GM12878 (cell line): ENCODE measurements around the gene PI4KA. TPM values are rescaled to one million over a fixed set of nuclear protein-coding genes. Genes with fewer than 3 reads are reported as not detected.

ENCODE experiments used
- ATAC-seq: fragments of 200-7000 bp; cut with Tn5 transposase; 3 replicates; pipeline ENCODE4 v1.9.1; 2020; ENCODE audit warnings: mild to moderate bottlenecking, moderate library complexity
- BruUV-seq: library from RNA; stranded (reverse); fragments of 400-500 nt; replicated peaks from 2 replicates; lab custom pipeline; 2021; lab: Mats Ljungman, UMichigan
- CTCF ChIA-PET: fragments of 300-600 bp; sonication (Branson Sonifier 250); formaldehyde crosslinking; extraction: SDS; loops from one replicate; lab custom pipeline; 2021; ENCODE audit warnings: inconsistent platforms; lab: Yijun Ruan, JAX
- POLR2A ChIA-PET: fragments of 350-600 bp; formaldehyde crosslinking; extraction: SDS; loops from one replicate; lab custom pipeline; 2021; ENCODE audit warnings: inconsistent platforms; lab: Charles Lee
- RAD21 ChIA-PET: fragments of 300-600 bp; sonication (Branson Sonifier 250); formaldehyde crosslinking; loops from one replicate; lab custom pipeline; 2023; ENCODE audit warnings: antibody characterized with exemption; ENCODE audit not compliant: unreplicated experiment; lab: Charles Lee
- SMC1A ChIA-PET: fragments of 300-600 bp; sonication (Branson Sonifier 250); formaldehyde crosslinking; loops from one replicate; lab custom pipeline; 2023; ENCODE audit not compliant: unreplicated experiment, uncharacterized antibody; lab: Charles Lee
- DNase-seq: peaks from one replicate; pipeline ENCODE4 v3.0.0-alpha.2; 2011; ENCODE audit warnings: low read depth, low spot score
- FAIRE-seq: peaks from 3 replicates; lab custom pipeline; 2011; peaks lifted over from hg19 to GRCh38; lab: Jason Lieb, UNC
- H2AFZ ChIP-seq: 2 replicates; pipeline ENCODE4 v1.6.0; 2011; ENCODE audit warnings: low read depth, low read length, control low read depth; ENCODE audit not compliant: control insufficient read depth
- H3K27ac ChIP-seq: 2 replicates; pipeline ENCODE4 v1.5.1; 2011; ENCODE audit warnings: control low read depth; ENCODE audit not compliant: control insufficient read depth, insufficient read depth
- H3K27me3 ChIP-seq, 2 experiments: replicated peaks in 1 of 2; 2 replicates each; pipeline versions ENCODE4 v1.6.0 to v1.6.1; 2011; ENCODE audit warnings: low read length in 1 of 2; ENCODE audit not compliant: control insufficient read depth in 2 of 2, insufficient read depth in 2 of 2
- H3K36me3 ChIP-seq, 2 experiments: 2 replicates each; pipeline ENCODE4 v1.5.1; 2011; ENCODE audit warnings: low read length in 1 of 2; ENCODE audit not compliant: control insufficient read depth in 2 of 2, insufficient read depth in 2 of 2
- H3K4me1 ChIP-seq: 2 replicates; pipeline ENCODE4 v1.6.1; 2011; ENCODE audit warnings: mild to moderate bottlenecking, low read length, moderate library complexity, mixed read lengths; ENCODE audit not compliant: control insufficient read depth, insufficient read depth
- H3K4me2 ChIP-seq: 2 replicates; pipeline ENCODE4 v1.6.0; 2011; ENCODE audit warnings: control low read depth; ENCODE audit not compliant: control insufficient read depth, insufficient read depth
- H3K4me3 ChIP-seq: fragments of 200-600 bp; sonication (generic); 2 replicates; pipeline ENCODE4 v1.5.1; 2016
- H3K79me2 ChIP-seq: 2 replicates; pipeline ENCODE4 v1.6.0; 2011; ENCODE audit warnings: low read length; ENCODE audit not compliant: control insufficient read depth, insufficient read depth
- H3K9ac ChIP-seq: 2 replicates; pipeline ENCODE4 v1.8.0; 2011; ENCODE audit warnings: low read length, control low read depth, mixed read lengths; ENCODE audit not compliant: control insufficient read depth, insufficient read depth
- H3K9me3 ChIP-seq: replicated peaks from 3 replicates; pipeline ENCODE4 v1.5.1; 2011; ENCODE audit warnings: mild to moderate bottlenecking, low read length; ENCODE audit not compliant: control insufficient read depth, insufficient read depth
- H4K20me1 ChIP-seq: 2 replicates; pipeline ENCODE4 v1.6.0; 2011; ENCODE audit not compliant: control insufficient read depth, insufficient read depth
- ATF7 ChIP-seq: fragments of 450-650 bp; IDR thresholded peaks from 2 replicates; pipeline ENCODE4 v1.6.1; 2016; ENCODE audit warnings: low read depth, mild to moderate bottlenecking
- BCL3 ChIP-seq: IDR thresholded peaks from 2 replicates; pipeline ENCODE4 v1.6.1; 2011; ENCODE audit warnings: borderline replicate concordance, low read depth, mild to moderate bottlenecking, moderate library complexity, low read length; ENCODE audit not compliant: insufficient read depth, poor library complexity, severe bottlenecking
- EP300 ChIP-seq, 2 experiments: fragments of 150-350 bp in 1 of 2; IDR thresholded peaks; 2 replicates each; pipeline ENCODE4 v1.6.1; 2011 to 2012; ENCODE audit warnings: low read depth in 2 of 2, low read length in 2 of 2, borderline replicate concordance in 1 of 2, improper control_type of control experiment in 1 of 2, inconsistent platforms in 1 of 2; ENCODE audit not compliant: control insufficient read depth in 1 of 2
- KAT2A ChIP-seq: conservative IDR thresholded peaks from 2 replicates; pipeline ENCODE4 v1.6.1; 2011; ENCODE audit warnings: low read depth, low read length; ENCODE audit not compliant: control insufficient read depth
- MLLT1 ChIP-seq: fragments of 450-650 bp; IDR thresholded peaks from 2 replicates; pipeline ENCODE4 v1.6.1; 2016; ENCODE audit warnings: mild to moderate bottlenecking
- MTA2 ChIP-seq: fragments of 450-650 bp; IDR thresholded peaks from 2 replicates; pipeline ENCODE4 v1.6.1; 2016; ENCODE audit warnings: low read depth, mild to moderate bottlenecking, moderate library complexity
- NRF1 ChIP-seq: conservative IDR thresholded peaks from 2 replicates; pipeline ENCODE4 v1.6.1; 2011; ENCODE audit warnings: mild to moderate bottlenecking, low read depth, low read length, improper control_type of control experiment
- PAX5 ChIP-seq: IDR thresholded peaks from 2 replicates; pipeline ENCODE4 v1.6.1; 2011; ENCODE audit warnings: low read depth, low read length, borderline replicate concordance
- POLR2AphosphoS2 ChIP-seq: IDR thresholded peaks from 2 replicates; pipeline ENCODE4 v1.6.1; 2011; ENCODE audit warnings: low read depth, mild to moderate bottlenecking, low read length, improper control_type of control experiment, moderate library complexity
- RUNX3 ChIP-seq: IDR thresholded peaks from 2 replicates; pipeline ENCODE4 v1.6.1; 2012; ENCODE audit warnings: low read length, inconsistent platforms
- TAF1 ChIP-seq: IDR thresholded peaks from 2 replicates; pipeline ENCODE4 v1.6.1; 2011; ENCODE audit warnings: mild to moderate bottlenecking, low read depth, low read length, borderline replicate concordance
- TBL1XR1 ChIP-seq: IDR thresholded peaks from 2 replicates; pipeline ENCODE4 v1.6.1; 2012; ENCODE audit warnings: low read depth, low read length, improper control_type of control experiment
- TCF12 ChIP-seq: IDR thresholded peaks from 2 replicates; pipeline ENCODE4 v1.6.1; 2011; ENCODE audit warnings: low read depth, mild to moderate bottlenecking, low read length
- YY1 ChIP-seq: IDR thresholded peaks from 2 replicates; pipeline ENCODE4 v1.6.1; 2011; ENCODE audit warnings: low read depth, mild to moderate bottlenecking, low read length
- ZBED1 ChIP-seq: IDR thresholded peaks from 2 replicates; pipeline ENCODE4 v1.6.1; 2016; ENCODE audit warnings: borderline replicate concordance
- WGBS: methylation state at CpG from one replicate; pipeline ENCODE4 v1.1.6; 2016; ENCODE audit warnings: low lambda C conversion rate; ENCODE audit not compliant: insufficient replicate concordance, insufficient coverage; ENCODE audit errors: missing lambda C conversion rate; 5-methylcytosine and 5-hydroxymethylcytosine counted together
- in situ Hi-C: fragments of 300-500 bp; cut with MboI; formaldehyde crosslinking; loops from 9 replicates; pipeline ENCODE4 v1.14.3; 2018; ENCODE audit warnings: mixed read lengths
- intact Hi-C: fragments of 100-400 bp; cut with micrococcal nuclease; formaldehyde crosslinking; loops from one replicate; pipeline ENCODE4 v1.14.2; 2022; ENCODE audit not compliant: unreplicated experiment
- polyA plus RNA-seq, 11 experiments: library from polyadenylated mRNA; depleted of rRNA in 4 of 11; unstranded in 6 of 11; stranded (reverse) in 5 of 11; fragments of >200 nt; fragmentation: Nextera tagmentation in 4 of 11; fragmentation: Illumina TruSeq in 1 of 11; extraction: Ambion mirVana in 4 of 11; extraction: Trizol in 1 of 11; gene quantifications; 1 replicate in 1 of 11; 2 replicates in 10 of 11; pipeline versions ENCODE4 v1.2.1 to v1.2.3, GENCODE V29; 2011 to 2016; ENCODE audit warnings: inconsistent platforms in 2 of 11, missing spikeins in 2 of 11, low read depth in 1 of 11
- total RNA-seq, 4 experiments: library from RNA; depleted of rRNA in 3 of 4; stranded (reverse); fragments of >200 nt in 3 of 4; fragmentation: Illumina TruSeq in 1 of 4; extraction: Trizol in 1 of 4; gene quantifications; 2 replicates each; pipeline versions ENCODE4 v1.2.1 to v1.2.3, GENCODE V29; 2013 to 2021
- TF ChIP-seq, protein P1 (sequence below): fragments of 450-650 bp; IDR thresholded peaks from 2 replicates; pipeline ENCODE4 v1.6.1; 2016; ENCODE audit warnings: mild to moderate bottlenecking
- TF ChIP-seq, protein P2 (sequence below): fragments of 450-650 bp; IDR thresholded peaks from 2 replicates; pipeline ENCODE4 v1.6.1; 2017; ENCODE audit warnings: low read depth, mild to moderate bottlenecking, moderate library complexity

The PI4KA gene
- total and polyA plus RNA-seq, 10 of the 15 experiments (the other 5 are each of a cell fraction or from before 2014, with no cell fraction given) = 4.2 to 78.4 (median 42.1) TPM

- ChIA-PET CTCF (interaction anchor here (0.6 to 3.8 kb wide), 6 partner anchors 9 to 186 kb away, joined by 3 to 28 read pairs (median 6); no protein-coding TSS in a partner anchor), SMC1A (interaction anchor here (0.5 to 4.2 kb wide), 5 partner anchors 9 to 48 kb away, joined by 3 to 41 read pairs (median 3); no protein-coding TSS in a partner anchor), POLR2A (interaction anchor here (0.6 to 1.3 kb wide), 5 partner anchors 8 to 446 kb away, joined by 3 to 8 read pairs (median 4); no protein-coding TSS in a partner anchor), RAD21 (interaction anchor here (1.6 to 3.8 kb wide), 2 partner anchors 33 to 48 kb away, joined by 7 to 27 read pairs; no protein-coding TSS in a partner anchor)
- BruUV-seq = no TSS peak
- Histone ChIP-seq H3K27ac (peak overlapping the region; percentile 76), H3K4me3 (no peak overlapping the region), H3K36me3 (peaks cover 9 to 28% of the 10 kb centered on the region in 2 experiments; a peak in 3 of 4 replicates), H2AFZ (no peak overlapping the region), H3K79me2 (no peaks in the 10 kb centered on the region), H3K4me1 (peaks cover 50% of the 10 kb centered on the region), H3K27me3 (no peaks in the 10 kb centered on the region), H3K9ac (peak overlapping the region; percentile 66), H3K9me3 (no peaks in the 10 kb centered on the region), H3K4me2 (peak overlapping the region; percentile 78), H4K20me1 (no peaks in the 10 kb centered on the region)
- ATAC-seq (peak; percentile 87), DNase-seq (peak; percentile 59), FAIRE-seq (peak; percentile 74)
- intact Hi-C loops = no loop called here
- in situ Hi-C loops = no loop called here
- WGBS = 63% methylated on average over 9 of the region's 9 CpGs
- TF ChIP-seq RUNX3 (peak; percentile 54), ATF7 (0 out of 2 replicates have a peak, but pooled peaks have one; percentile 20), KAT2A (no peak), NRF1 (no peak), MTA2 (0 out of 2 replicates have a peak, but pooled peaks have one; percentile 29), ZBED1 (no peak), TAF1 (no peak), YY1 (no peak), TBL1XR1 (no peak), POLR2AphosphoS2 (no peak), BCL3 (no peak), PAX5 (peak; percentile 28; the same call in 1 of the 2 replicates), EP300 (IDR thresholded peaks at IDR 0.05; ENCODE audit: borderline replicate concordance in 1 of 2, control insufficient read depth in 1 of 2, low read depth in 2 of 2, low read length in 2 of 2) (peak in 1 of 2 experiments; percentile 62; a peak in 1 of 4 replicates), TCF12 (peak; percentile 88), MLLT1 (no peak)
- TF ChIP-seq, protein P1, sequence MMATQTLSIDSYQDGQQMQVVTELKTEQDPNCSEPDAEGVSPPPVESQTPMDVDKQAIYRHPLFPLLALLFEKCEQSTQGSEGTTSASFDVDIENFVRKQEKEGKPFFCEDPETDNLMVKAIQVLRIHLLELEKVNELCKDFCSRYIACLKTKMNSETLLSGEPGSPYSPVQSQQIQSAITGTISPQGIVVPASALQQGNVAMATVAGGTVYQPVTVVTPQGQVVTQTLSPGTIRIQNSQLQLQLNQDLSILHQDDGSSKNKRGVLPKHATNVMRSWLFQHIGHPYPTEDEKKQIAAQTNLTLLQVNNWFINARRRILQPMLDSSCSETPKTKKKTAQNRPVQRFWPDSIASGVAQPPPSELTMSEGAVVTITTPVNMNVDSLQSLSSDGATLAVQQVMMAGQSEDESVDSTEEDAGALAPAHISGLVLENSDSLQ = peak; percentile 30; the same call in 1 of the 2 replicates
- TF ChIP-seq, protein P2, sequence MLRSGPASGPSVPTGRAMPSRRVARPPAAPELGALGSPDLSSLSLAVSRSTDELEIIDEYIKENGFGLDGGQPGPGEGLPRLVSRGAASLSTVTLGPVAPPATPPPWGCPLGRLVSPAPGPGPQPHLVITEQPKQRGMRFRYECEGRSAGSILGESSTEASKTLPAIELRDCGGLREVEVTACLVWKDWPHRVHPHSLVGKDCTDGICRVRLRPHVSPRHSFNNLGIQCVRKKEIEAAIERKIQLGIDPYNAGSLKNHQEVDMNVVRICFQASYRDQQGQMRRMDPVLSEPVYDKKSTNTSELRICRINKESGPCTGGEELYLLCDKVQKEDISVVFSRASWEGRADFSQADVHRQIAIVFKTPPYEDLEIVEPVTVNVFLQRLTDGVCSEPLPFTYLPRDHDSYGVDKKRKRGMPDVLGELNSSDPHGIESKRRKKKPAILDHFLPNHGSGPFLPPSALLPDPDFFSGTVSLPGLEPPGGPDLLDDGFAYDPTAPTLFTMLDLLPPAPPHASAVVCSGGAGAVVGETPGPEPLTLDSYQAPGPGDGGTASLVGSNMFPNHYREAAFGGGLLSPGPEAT = peak; percentile 63; the same call in 1 of the 2 replicates
Observed at GRCh38 chr22:20750461-20751184, 108.0 kb downstream of the PI4KA start.
